Right atrium auricular region (tissue), 2 donors: ENCODE measurements around the gene FBXO24. TPM values are rescaled to one million over a fixed set of nuclear protein-coding genes. Genes with fewer than 3 reads are reported as not detected.

Experiments used
- DNase-seq: peaks from one replicate; pipeline ENCODE4 v3.0.0-alpha.2; 2019; ENCODE audit warnings: low spot score
- H3K27ac ChIP-seq, 2 donors: fragments of 200-600 bp; sonication (generic); 1 replicate in 1 of 2; 2 replicates in 1 of 2; pipeline ENCODE4 v1.5.1; 2016 to 2019
- H3K27me3 ChIP-seq, 2 donors: fragments of 200-600 bp; sonication (generic); one replicate each; pipeline versions ENCODE4 v1.5.1 to v1.6.0; 2017 to 2019
- H3K36me3 ChIP-seq: fragments of 200-600 bp; sonication (generic); one replicate; pipeline ENCODE4 v1.5.1; 2016
- H3K4me1 ChIP-seq, 2 donors: fragments of 200-600 bp; sonication (generic); one replicate each; pipeline versions ENCODE4 v1.5.1 to v1.6.0; 2017 to 2019
- H3K4me3 ChIP-seq, 2 donors: fragments of 200-600 bp; sonication (generic); 1 replicate in 1 of 2; 2 replicates in 1 of 2; pipeline ENCODE4 v1.5.1; 2017 to 2019; ENCODE audit warnings: mild to moderate bottlenecking in 1 of 2, moderate library complexity in 1 of 2
- H3K9me3 ChIP-seq, 2 donors: fragments of 200-600 bp; sonication (generic); one replicate each; pipeline ENCODE4 v1.5.1; 2019
- CTCF ChIP-seq, 2 donors: fragments of 200-600 bp; sonication (generic); IDR thresholded peaks; one replicate each; pipeline ENCODE4 v1.5.1; 2019; ENCODE audit warnings: antibody characterized with exemption in 2 of 2
- total RNA-seq, 2 donors: library from RNA; depleted of rRNA; stranded (reverse); fragments of >200 nt; gene quantifications; one replicate each; pipeline ENCODE4 v1.1.0, GENCODE V29; 2016

Gene FBXO24
- total RNA-seq, 2 donors from 2014 or later, result 0.20 TPM; not detected in 1

- Histone ChIP-seq H3K4me1 (peaks cover 0 to 34% of the 10 kb centered on the region in 2 donors), H3K4me3 (peak overlapping the region; percentile 66 to 73), H3K9me3 (no peaks in the 10 kb centered on the region), H3K27ac (peak overlapping the region; percentile 81 to 91), H3K36me3 (no peaks in the 10 kb centered on the region), H3K27me3 (no peaks in the 10 kb centered on the region)
- TF ChIP-seq CTCF (IDR thresholded peaks at IDR 0.05), result no peak
- DNase-seq, result peak; percentile 81
Observed at GRCh38 chr7:100602889-100603725, 17.0 kb downstream of the FBXO24 start.

GRCh38 chr7:100603726-100604027, 17.5 kb downstream of the FBXO24 start:
- no peak for TF ChIP-seq CTCF (IDR thresholded peaks at IDR 0.05)
- Histone ChIP-seq H3K36me3 (no peaks in the 10 kb centered on the region), H3K27ac (peak overlapping the region; percentile 81 to 91)

GRCh38 chr7:100604028-100604975, 18.2 kb downstream of the FBXO24 start:
- no peaks in the 10 kb centered on the region for H3K9me3 ChIP-seq
- H3K27me3 ChIP-seq, result no peaks in the 10 kb centered on the region
- peak; percentile 34 to 63 for TF ChIP-seq CTCF (IDR thresholded peaks at IDR 0.05)
- peak overlapping the region; percentile 81 to 91 for H3K27ac ChIP-seq
- peak overlapping the region; percentile 66 to 73 for H3K4me3 ChIP-seq
- H3K4me1 ChIP-seq, result peaks cover 0 to 34% of the 10 kb centered on the region in 2 donors
- peak; percentile 82 for DNase-seq
- H3K36me3 ChIP-seq, result no peaks in the 10 kb centered on the region

More at GRCh38 chr7:100603726-100604027, 17.5 kb downstream of the FBXO24 start:
- Histone ChIP-seq H3K4me1 (peaks cover 0 to 34% of the 10 kb centered on the region in 2 donors), H3K27me3 (no peaks in the 10 kb centered on the region), H3K4me3 (peak overlapping the region; percentile 66 to 73), H3K9me3 (no peaks in the 10 kb centered on the region)
- DNase-seq, result no peak

GRCh38 chr7:100604976-100605911, 19.1 kb downstream of the FBXO24 start:
- H3K36me3 ChIP-seq, result no peaks in the 10 kb centered on the region
- H3K27me3 ChIP-seq, result no peaks in the 10 kb centered on the region
- DNase-seq, result no peak
- peaks cover 0 to 34% of the 10 kb centered on the region in 2 donors for H3K4me1 ChIP-seq
- TF ChIP-seq CTCF (IDR thresholded peaks at IDR 0.05), result no peak
- H3K4me3 ChIP-seq, result peak overlapping the region; percentile 66 to 73
- no peaks in the 10 kb centered on the region for H3K9me3 ChIP-seq
- H3K27ac ChIP-seq, result peak overlapping the region; percentile 81 to 91

GRCh38 chr7:100606313-100606712, 20.2 kb downstream of the FBXO24 start:
- DNase-seq, result no peak
- Histone ChIP-seq H3K27me3 (no peaks in the 10 kb centered on the region), H3K27ac (no peak overlapping the region), H3K4me1 (peaks cover 0 to 35% of the 10 kb centered on the region in 2 donors), H3K9me3 (no peaks in the 10 kb centered on the region), H3K4me3 (no peak overlapping the region), H3K36me3 (no peaks in the 10 kb centered on the region)
- TF ChIP-seq CTCF (IDR thresholded peaks at IDR 0.05), result no peak
